ENCODE results near the gene PLCH1.

Gene PLCH1

GRCh38 chr3:155782390-155782953 is 37.6 kb upstream of the PLCH1 start:
- no peak for TF ChIP-seq CTCF (IDR thresholded peaks at IDR 0.05; ENCODE audit: control insufficient read depth, extremely low read depth, insufficient read depth)
- no peak overlapping the region for H3K4me3 ChIP-seq (ENCODE audit: low read depth, low read length)
- peak; percentile 59 for DNase-seq (ENCODE audit: low read depth)

- TF ChIP-seq CTCF (IDR thresholded peaks at IDR 0.05; ENCODE audit: control insufficient read depth, extremely low read depth, insufficient read depth): no peak
- H3K4me3 ChIP-seq (ENCODE audit: low read depth, low read length): no peak overlapping the region
These were observed 35.4 kb upstream of the PLCH1 start for GRCh38 chr3:155780291-155780690.

GRCh38 chr3:155778462-155778861 is 33.6 kb upstream of the PLCH1 start:
- H3K4me3 ChIP-seq (ENCODE audit: low read depth, low read length): no peak overlapping the region
- no peak for TF ChIP-seq CTCF (IDR thresholded peaks at IDR 0.05; ENCODE audit: control insufficient read depth, extremely low read depth, insufficient read depth)
- no peak for DNase-seq (ENCODE audit: low read depth)

More at GRCh38 chr3:155780291-155780690, 35.4 kb upstream of the PLCH1 start:
- no peak for DNase-seq (ENCODE audit: low read depth)

- H3K4me3 ChIP-seq (ENCODE audit: low read depth, low read length): no peak overlapping the region
- DNase-seq (ENCODE audit: low read depth): no peak
- TF ChIP-seq CTCF (IDR thresholded peaks at IDR 0.05; ENCODE audit: control insufficient read depth, extremely low read depth, insufficient read depth): no peak
These were observed 27.9 kb upstream of the PLCH1 start for GRCh38 chr3:155772801-155773200.

- H3K4me3 ChIP-seq (ENCODE audit: low read depth, low read length): no peak overlapping the region
- DNase-seq (ENCODE audit: low read depth): no peak
- no peak for TF ChIP-seq CTCF (IDR thresholded peaks at IDR 0.05; ENCODE audit: control insufficient read depth, extremely low read depth, insufficient read depth)
These were observed 26.3 kb upstream of the PLCH1 start for GRCh38 chr3:155771126-155771525.

- H3K4me3 ChIP-seq (ENCODE audit: low read depth, low read length): no peak overlapping the region
- DNase-seq (ENCODE audit: low read depth): no peak
- TF ChIP-seq CTCF (IDR thresholded peaks at IDR 0.05; ENCODE audit: control insufficient read depth, extremely low read depth, insufficient read depth): no peak
These were observed 21.3 kb upstream of the PLCH1 start for GRCh38 chr3:155766206-155766605.

- DNase-seq (ENCODE audit: low read depth): no peak
- no peak for TF ChIP-seq CTCF (IDR thresholded peaks at IDR 0.05; ENCODE audit: control insufficient read depth, extremely low read depth, insufficient read depth)
- no peak overlapping the region for H3K4me3 ChIP-seq (ENCODE audit: low read depth, low read length)
These were observed 19.1 kb upstream of the PLCH1 start for GRCh38 chr3:155763870-155764463.
